ENCODE results near the gene USP32.
"Not testable (repeated sequence)": the region's sequence is repeated elsewhere in the genome, so short reads cannot be mapped to it uniquely, and the experiment has no call there.

The USP32 gene

DNA sequence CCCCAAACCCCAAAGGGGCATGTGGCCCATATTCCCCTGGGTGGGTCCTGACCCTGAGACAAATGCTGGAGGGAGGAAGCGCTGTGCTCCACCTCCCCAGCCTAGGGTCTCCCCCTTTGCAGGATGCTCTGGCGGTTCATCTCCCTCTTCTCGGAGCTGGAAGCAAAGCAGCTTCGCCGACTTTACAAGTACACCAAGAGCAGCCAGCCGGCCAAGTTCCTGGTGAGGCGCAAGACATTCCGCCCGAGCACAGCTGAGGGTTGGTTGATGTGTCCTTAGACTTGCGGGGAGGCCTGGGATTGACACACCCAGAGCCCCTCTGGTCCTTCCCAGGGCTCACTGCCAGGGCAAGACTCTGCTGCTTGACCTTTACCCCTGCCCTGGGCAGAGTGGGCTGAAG is 34.7 kb upstream of the USP32 start:
- no peak for DNase-seq (ENCODE audit: low read depth)
- no peak for TF ChIP-seq CTCF (IDR thresholded peaks at IDR 0.05; ENCODE audit: control insufficient read depth, extremely low read depth, insufficient read depth)
- no peak overlapping the region for H3K4me3 ChIP-seq (ENCODE audit: low read depth, low read length)

DNA sequence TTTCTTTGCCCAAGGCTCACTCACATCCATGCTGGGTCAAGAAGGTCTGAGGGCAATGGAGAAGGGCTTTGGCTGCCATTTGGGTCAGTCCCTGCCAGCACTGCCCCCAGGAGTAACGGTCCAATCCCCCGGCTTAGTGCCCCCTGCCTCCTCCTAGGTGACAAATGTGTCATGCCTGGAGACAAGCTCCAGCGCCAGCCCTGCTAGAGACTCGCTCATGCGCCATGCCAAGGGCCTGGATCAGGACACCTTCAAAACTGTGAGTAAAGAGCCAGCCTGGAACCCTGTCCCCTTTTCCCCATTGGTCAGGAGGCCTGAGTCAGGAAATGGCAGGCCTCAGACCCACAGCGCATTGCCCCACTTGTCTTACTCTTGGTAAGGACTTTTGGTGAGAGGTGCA is 33.7 kb upstream of the USP32 start:
- no peak for DNase-seq (ENCODE audit: low read depth)
- no peak for TF ChIP-seq CTCF (IDR thresholded peaks at IDR 0.05; ENCODE audit: control insufficient read depth, extremely low read depth, insufficient read depth)
- H3K4me3 ChIP-seq (ENCODE audit: low read depth, low read length), result no peak overlapping the region

DNA sequence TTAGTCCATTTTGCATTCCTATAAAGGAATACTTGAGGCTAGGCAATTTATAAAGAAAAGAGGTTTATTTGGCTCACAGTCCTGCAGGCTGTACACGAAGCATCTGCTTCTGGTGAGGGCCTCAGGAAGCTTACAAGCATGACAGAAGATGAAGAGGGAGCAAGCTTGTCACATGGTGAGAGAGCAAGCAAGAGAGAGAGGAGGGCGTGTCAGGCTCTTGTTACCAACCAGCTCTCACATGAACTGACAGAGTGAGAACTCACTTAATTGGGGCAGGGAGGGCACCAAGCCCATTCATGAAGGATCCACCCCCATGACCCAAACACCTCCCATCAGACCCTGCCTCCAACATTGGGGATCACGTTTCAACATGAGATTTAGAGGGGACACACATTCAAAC is 31.9 kb upstream of the USP32 start:
- no peak overlapping the region for H3K4me3 ChIP-seq (ENCODE audit: low read depth, low read length)
- TF ChIP-seq CTCF (IDR thresholded peaks at IDR 0.05; ENCODE audit: control insufficient read depth, extremely low read depth, insufficient read depth), result no peak
- DNase-seq (ENCODE audit: low read depth), result no peak

DNA sequence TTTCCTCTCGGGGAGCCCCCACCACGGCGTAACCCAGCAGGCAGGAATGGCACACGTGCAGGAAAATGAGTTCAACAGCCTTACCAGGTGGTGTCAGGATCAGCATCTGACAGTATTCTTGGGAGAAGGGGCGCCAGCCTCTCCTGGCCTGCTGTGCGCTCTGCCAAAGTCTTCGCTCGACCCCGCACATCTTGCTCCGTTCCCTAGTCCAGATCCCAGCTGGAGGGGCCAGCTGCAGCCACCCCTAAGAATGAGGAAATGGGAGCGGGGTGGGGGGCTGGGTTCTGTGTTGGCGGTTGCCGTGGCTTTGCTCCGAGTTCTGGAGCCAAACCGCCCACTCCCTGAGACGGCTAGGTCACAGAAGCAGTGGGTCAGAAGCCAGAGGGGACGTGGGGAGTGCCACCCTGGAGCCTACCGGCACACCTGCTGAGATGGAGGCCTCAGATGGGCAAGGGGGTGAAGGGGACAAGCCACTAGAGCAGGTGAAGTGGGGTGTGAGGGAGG is 30.3 kb upstream of the USP32 start, which contains the start of gene CHCT1:
Gene CHCT1, plus strand, starts transcription at position 328 of the 504 bp plus-strand sequence. Its CDS starts 104 bp downstream, at position 432.
- no peak for DNase-seq (ENCODE audit: low read depth)
- TF ChIP-seq CTCF (IDR thresholded peaks at IDR 0.05; ENCODE audit: control insufficient read depth, extremely low read depth, insufficient read depth), result no peak
- no peak within 1 kb of the TSS for H3K4me3 ChIP-seq (ENCODE audit: low read depth, low read length)

DNA sequence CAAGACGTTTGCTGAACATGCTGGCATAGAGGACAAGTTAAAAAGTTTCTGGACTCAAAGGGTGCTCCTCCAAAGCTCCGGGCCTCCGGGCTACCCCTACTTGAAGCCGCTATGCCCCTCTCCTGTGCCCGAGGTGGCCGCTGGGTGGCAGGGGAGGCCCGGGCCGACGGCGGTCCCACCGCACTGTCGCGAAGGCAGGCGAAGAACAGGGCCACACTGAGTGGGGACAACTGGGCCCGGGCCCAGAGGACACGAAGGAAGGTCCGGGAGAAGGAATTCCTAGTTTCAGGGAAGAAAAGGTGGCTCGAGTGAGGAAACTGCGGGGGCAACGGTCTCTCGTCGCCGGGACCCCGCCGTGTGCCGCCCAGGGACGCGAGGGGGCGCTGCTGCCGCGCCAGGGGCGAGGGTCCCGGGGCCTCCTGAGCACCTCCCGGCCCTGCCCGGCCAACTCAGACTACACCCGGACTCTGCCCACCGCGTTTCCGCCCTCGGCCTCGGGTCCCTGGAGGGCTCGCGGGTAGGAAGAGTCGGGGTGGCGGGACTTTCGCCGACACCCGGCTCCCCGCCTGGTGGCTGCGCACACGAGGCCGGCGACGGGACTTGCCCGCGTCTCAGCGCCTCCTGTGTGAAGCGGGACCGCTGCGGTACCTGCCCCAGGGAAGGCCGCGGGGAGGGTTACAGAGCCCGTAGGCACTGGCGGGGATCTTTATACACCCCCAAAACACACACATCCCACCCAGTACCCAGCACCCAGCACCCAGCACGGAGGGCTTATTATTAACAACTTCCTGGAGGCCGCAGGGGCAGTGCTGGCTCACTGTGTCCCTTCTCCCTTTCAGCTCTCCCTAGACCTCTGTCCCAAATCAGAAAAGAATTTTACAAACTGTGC is 29.6 kb upstream of the USP32 start:
- no peak for DNase-seq (ENCODE audit: low read depth)
- TF ChIP-seq CTCF (IDR thresholded peaks at IDR 0.05; ENCODE audit: control insufficient read depth, extremely low read depth, insufficient read depth), result peak; percentile 24
- no peak overlapping the region for H3K4me3 ChIP-seq (ENCODE audit: low read depth, low read length)

- DNase-seq (ENCODE audit: low read depth), result not testable (repeated sequence)
These were observed 27.9 kb upstream of the USP32 start for GRCh38 chr17:60419875-60420274.

GRCh38 chr17:60419003-60419402 is 27.1 kb upstream of the USP32 start:
- not testable (repeated sequence) for H3K4me3 ChIP-seq (ENCODE audit: low read depth, low read length); DNase-seq (ENCODE audit: low read depth)

More at GRCh38 chr17:60419875-60420274, 27.9 kb upstream of the USP32 start:
- not testable (repeated sequence) for H3K4me3 ChIP-seq (ENCODE audit: low read depth, low read length)
